Measurements from ENCODE around the gene ZNF507. TPM values are rescaled to one million over a fixed set of nuclear protein-coding genes. Genes with fewer than 3 reads are reported as not detected.
"Not testable (repeated sequence)": the region's sequence is repeated elsewhere in the genome, so short reads cannot be mapped to it uniquely, and the experiment has no call there.

ZNF507 gene
- total and polyA plus RNA-seq, 2 donors: 8.9 to 35.5 TPM

- Histone ChIP-seq H3K4me3 (ENCODE audit: low read depth, low read length) (no peak overlapping the region), H3K4me1 (ENCODE audit: insufficient read depth) (no peaks in the 10 kb centered on the region), H3K27ac (ENCODE audit: low read depth) (no peak overlapping the region), H3K36me3 (ENCODE audit: insufficient read depth) (no peaks in the 10 kb centered on the region)
- DNase-seq (ENCODE audit: extremely low spot score): no peak
- WGBS: 70% methylated on average over 7 of the region's 7 CpGs
Observed at GRCh38 chr19:32421589-32422361, 76.4 kb downstream of the ZNF507 start.

- H3K36me3 ChIP-seq (ENCODE audit: insufficient read depth): no peaks in the 10 kb centered on the region
- DNase-seq (ENCODE audit: extremely low spot score): no peak
- no peaks in the 10 kb centered on the region for H3K4me1 ChIP-seq (ENCODE audit: insufficient read depth)
- H3K27ac ChIP-seq (ENCODE audit: low read depth): no peak overlapping the region
- no peak overlapping the region for H3K4me3 ChIP-seq (ENCODE audit: low read depth, low read length)
- 70% methylated on average over 3 of the region's 3 CpGs for WGBS
Observed at GRCh38 chr19:32422435-32422834, 77.0 kb downstream of the ZNF507 start.

GRCh38 chr19:32423944-32424343 is 78.5 kb downstream of the ZNF507 start:
- 97% methylated on average over 3 of the region's 3 CpGs for WGBS
- not testable (repeated sequence) for H3K36me3 ChIP-seq (ENCODE audit: insufficient read depth)

GRCh38 chr19:32427536-32427935 is 82.1 kb downstream of the ZNF507 start:
- Histone ChIP-seq H3K27ac (ENCODE audit: low read depth) (no peak overlapping the region), H3K4me3 (ENCODE audit: low read depth, low read length) (no peak overlapping the region), H3K36me3 (ENCODE audit: insufficient read depth) (no peaks in the 10 kb centered on the region), H3K4me1 (ENCODE audit: insufficient read depth) (no peaks in the 10 kb centered on the region)
- no peak for DNase-seq (ENCODE audit: extremely low spot score)
- WGBS: 86% methylated on average over 3 of the region's 3 CpGs

More at GRCh38 chr19:32423944-32424343, 78.5 kb downstream of the ZNF507 start:
- H3K27ac ChIP-seq (ENCODE audit: low read depth); DNase-seq (ENCODE audit: extremely low spot score); H3K4me1 ChIP-seq (ENCODE audit: insufficient read depth); H3K4me3 ChIP-seq (ENCODE audit: low read depth, low read length): not testable (repeated sequence)

GRCh38 chr19:32436692-32437091 is 91.3 kb downstream of the ZNF507 start:
- no peaks in the 10 kb centered on the region for H3K36me3 ChIP-seq (ENCODE audit: insufficient read depth)
- WGBS: 90% methylated on average over 6 of the region's 6 CpGs
- H3K4me1 ChIP-seq (ENCODE audit: insufficient read depth): no peaks in the 10 kb centered on the region
- no peak for DNase-seq (ENCODE audit: extremely low spot score)
- H3K4me3 ChIP-seq (ENCODE audit: low read depth, low read length): no peak overlapping the region
- H3K27ac ChIP-seq (ENCODE audit: low read depth): no peak overlapping the region

DNA sequence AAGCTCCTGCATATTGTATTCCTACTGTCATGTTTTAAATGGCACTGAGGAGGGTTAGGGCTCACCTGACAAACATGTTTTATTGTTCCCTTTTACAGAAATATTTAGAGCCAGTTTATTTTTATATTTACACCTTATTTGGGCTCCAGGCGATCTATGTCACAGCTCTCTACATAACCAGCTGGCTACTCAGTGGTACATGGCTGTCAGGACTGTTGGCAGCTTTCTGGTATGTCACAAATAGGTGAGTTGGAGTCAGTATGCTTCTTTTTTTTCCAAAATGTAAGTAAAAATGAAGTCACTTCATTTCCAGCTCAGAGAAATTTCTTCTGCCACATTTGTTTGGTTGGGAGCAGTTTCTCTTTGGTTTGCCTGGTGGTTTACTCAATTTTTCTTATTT is 91.7 kb downstream of the ZNF507 start:
- WGBS: 97% methylated on average over 1 of the region's 1 CpG
- Histone ChIP-seq H3K27ac (ENCODE audit: low read depth) (no peak overlapping the region), H3K36me3 (ENCODE audit: insufficient read depth) (no peaks in the 10 kb centered on the region), H3K4me1 (ENCODE audit: insufficient read depth) (no peaks in the 10 kb centered on the region), H3K4me3 (ENCODE audit: low read depth, low read length) (no peak overlapping the region)
- no peak for DNase-seq (ENCODE audit: extremely low spot score)

Other genes with a start within 250 kb of the ZNF507 start
- 62.7 TPM for gene DPY19L3, start 60.2 kb downstream of the ZNF507 start, total RNA-seq
- gene DPY19L3, start 60.2 kb downstream of the ZNF507 start, polyA plus RNA-seq: 6.9 TPM
- 44.8 TPM for gene PDCD5, start 235.6 kb downstream of the ZNF507 start, total RNA-seq
- gene PDCD5, start 235.6 kb downstream of the ZNF507 start, polyA plus RNA-seq: 103 TPM